Sigmoid colon (tissue), 7 donors: ENCODE measurements around the gene HRC. TPM values are rescaled to one million over a fixed set of nuclear protein-coding genes. Genes with fewer than 3 reads are reported as not detected.
"Not testable (repeated sequence)": the region's sequence is repeated elsewhere in the genome, so short reads cannot be mapped to it uniquely, and the experiment has no call there.

Source experiments
- DNase-seq: peaks from one replicate; pipeline ENCODE4 v3.0.0-alpha.2; 2019
- H3K27ac ChIP-seq, 4 donors: fragments of 200-600 bp; sonication (generic); one replicate each; pipeline ENCODE4 v1.5.1; 2016 to 2019; ENCODE audit warnings: mild to moderate bottlenecking in 1 of 4
- H3K27me3 ChIP-seq, 3 donors: fragments of 200-600 bp; sonication (generic); one replicate each; pipeline ENCODE4 v1.5.1; 2019; ENCODE audit warnings: mild to moderate bottlenecking in 1 of 3
- H3K36me3 ChIP-seq, 4 donors: fragments of 200-600 bp; sonication (generic); one replicate each; pipeline ENCODE4 v1.5.1; 2016 to 2019
- H3K4me1 ChIP-seq, 4 donors: fragments of 200-600 bp; sonication (generic); one replicate each; pipeline ENCODE4 v1.5.1; 2017 to 2019
- H3K4me3 ChIP-seq, 4 donors: fragments of 200-600 bp; sonication (generic); one replicate each; pipeline ENCODE4 v1.5.1; 2017 to 2019; ENCODE audit warnings: mild to moderate bottlenecking in 2 of 4, moderate library complexity in 1 of 4
- H3K9me3 ChIP-seq, 4 donors: fragments of 200-600 bp in 3 of 4; sonication (generic) in 3 of 4; one replicate each; pipeline versions ENCODE4 v1.5.1 to v1.6.1; 2013 to 2019
- CTCF ChIP-seq, 4 experiments: fragments of 450-650 bp in 3 of 4; fragments of 200-600 bp in 1 of 4; IDR thresholded peaks; one replicate each; pipeline ENCODE4 v1.5.1; 2016 to 2019; ENCODE audit warnings: antibody characterized with exemption in 4 of 4, mild to moderate bottlenecking in 3 of 4, moderate library complexity in 2 of 4
- EP300 ChIP-seq, 4 donors: sonication (generic); formaldehyde crosslinking; IDR thresholded peaks; one replicate each; pipeline ENCODE4 v1.6.1; 2017; ENCODE audit warnings: antibody characterized with exemption in 4 of 4
- POLR2A ChIP-seq, 2 donors: fragments of 450-650 bp; IDR thresholded peaks; one replicate each; pipeline ENCODE4 v1.6.1; 2016; ENCODE audit warnings: antibody characterized with exemption in 2 of 2, mild to moderate bottlenecking in 2 of 2, moderate library complexity in 2 of 2
- POLR2AphosphoS5 ChIP-seq, 4 donors: sonication (generic); formaldehyde crosslinking; IDR thresholded peaks; one replicate each; pipeline ENCODE4 v1.6.1; 2017; ENCODE audit warnings: antibody characterized with exemption in 4 of 4
- WGBS, 2 donors: extraction: QIAGEN DNeasy Blood & Tissue Kit; methylation state at CpG; one replicate each; pipeline ENCODE4 v1.1.7; 2013; 5-methylcytosine and 5-hydroxymethylcytosine counted together
- intact Hi-C: fragments of 100-400 bp; cut with DNase I; formaldehyde crosslinking; loops from one replicate; pipeline ENCODE4 v1.15.1; 2023
- polyA plus RNA-seq, 3 donors: library from polyadenylated mRNA; stranded (reverse); fragments of 200-250 nt; gene quantifications; one replicate each; pipeline ENCODE4 v1.2.3, GENCODE V29; 2013
- total RNA-seq, 4 donors: library from RNA; depleted of rRNA; stranded (reverse); fragments of >200 nt; gene quantifications; one replicate each; pipeline ENCODE4 v1.1.0, GENCODE V29; 2016
- donor health status: healthy with polysubstance abuse.
- donor health status: Bipolar disorder and iron deficiency.
- donor health status: healthy.

HRC gene
- total and polyA plus RNA-seq, 7 donors, result 0.16 to 6.6 (median 0.83) TPM

GRCh38 chr19:49188626-49189200 lies 33.5 kb upstream of the HRC start:
- peaks cover 0 to 84% (median 20%) of the 10 kb centered on the region in 4 donors for H3K36me3 ChIP-seq
- intact Hi-C loops, result no loop called here

GRCh38 chr19:49186108-49186507 lies 30.9 kb upstream of the HRC start:
- peaks cover 0 to 79% (median 15%) of the 10 kb centered on the region in 4 donors for H3K36me3 ChIP-seq
- H3K9me3 ChIP-seq, result no peaks in the 10 kb centered on the region
- no peaks in the 10 kb centered on the region for H3K4me1 ChIP-seq
- WGBS, 2 donors, result 20 to 48% methylated on average over 5 of the region's 5 CpGs
- TF ChIP-seq POLR2AphosphoS5 (IDR thresholded peaks at IDR 0.05) (no peak), POLR2A (IDR thresholded peaks at IDR 0.05) (no peak), CTCF (IDR thresholded peaks at IDR 0.05) (no peak), EP300 (IDR thresholded peaks at IDR 0.05) (no peak)
- no peak overlapping the region for H3K4me3 ChIP-seq
- intact Hi-C loops, result no loop called here
- DNase-seq, result no peak
- H3K27me3 ChIP-seq, result no peaks in the 10 kb centered on the region
- no peak overlapping the region for H3K27ac ChIP-seq

More at GRCh38 chr19:49188626-49189200, 33.5 kb upstream of the HRC start:
- 93 to 97% methylated on average over 21 of the region's 21 CpGs for WGBS, 2 donors
- Histone ChIP-seq H3K4me3 (no peak overlapping the region), H3K27ac (no peak overlapping the region), H3K9me3 (no peaks in the 10 kb centered on the region), H3K27me3 (no peaks in the 10 kb centered on the region), H3K4me1 (no peaks in the 10 kb centered on the region)
- no peak for TF ChIP-seq EP300 (IDR thresholded peaks at IDR 0.05)
- no peak for TF ChIP-seq POLR2AphosphoS5 (IDR thresholded peaks at IDR 0.05)
- TF ChIP-seq CTCF (IDR thresholded peaks at IDR 0.05), result no peak
- no peak for TF ChIP-seq POLR2A (IDR thresholded peaks at IDR 0.05)
- no peak for DNase-seq

GRCh38 chr19:49182848-49183375 lies 27.7 kb upstream of the HRC start:
- DNase-seq, result no peak
- Histone ChIP-seq H3K9me3 (no peaks in the 10 kb centered on the region), H3K27ac (no peak overlapping the region), H3K36me3 (peaks cover 0 to 53% (median 2%) of the 10 kb centered on the region in 4 donors), H3K4me1 (no peaks in the 10 kb centered on the region), H3K4me3 (no peak overlapping the region), H3K27me3 (no peaks in the 10 kb centered on the region)
- 80 to 87% methylated on average over 26 of the region's 26 CpGs for WGBS, 2 donors
- intact Hi-C loops, result no loop called here
- TF ChIP-seq POLR2A (IDR thresholded peaks at IDR 0.05) (no peak), POLR2AphosphoS5 (IDR thresholded peaks at IDR 0.05) (no peak), EP300 (IDR thresholded peaks at IDR 0.05) (no peak), CTCF (IDR thresholded peaks at IDR 0.05) (no peak)

- WGBS, 2 donors, result 88 to 92% methylated on average over 20 of the region's 20 CpGs
Observed at GRCh38 chr19:49182010-49182847, 27.0 kb upstream of the HRC start.

GRCh38 chr19:49180659-49181058 lies 25.5 kb upstream of the HRC start:
- no peak for DNase-seq
- TF ChIP-seq EP300 (IDR thresholded peaks at IDR 0.05), result no peak
- TF ChIP-seq CTCF (IDR thresholded peaks at IDR 0.05), result no peak
- no peak for TF ChIP-seq POLR2AphosphoS5 (IDR thresholded peaks at IDR 0.05)
- no peak for TF ChIP-seq POLR2A (IDR thresholded peaks at IDR 0.05)
- intact Hi-C loops, result no loop called here
- Histone ChIP-seq H3K4me3 (no peak overlapping the region), H3K9me3 (no peaks in the 10 kb centered on the region), H3K36me3 (peaks cover 0 to 39% (median 0%) of the 10 kb centered on the region in 4 donors), H3K4me1 (no peaks in the 10 kb centered on the region), H3K27ac (no peak overlapping the region), H3K27me3 (no peaks in the 10 kb centered on the region)
- 94% methylated on average over 4 of the region's 4 CpGs for WGBS, 2 donors

More at GRCh38 chr19:49182010-49182847, 27.0 kb upstream of the HRC start:
- DNase-seq, H3K4me3 ChIP-seq, intact Hi-C loops, H3K4me1 ChIP-seq, H3K27ac ChIP-seq, H3K27me3 ChIP-seq, H3K9me3 ChIP-seq: not testable (repeated sequence)
- H3K36me3 ChIP-seq, result peaks cover 0 to 53% (median 2%) of the 10 kb centered on the region in 4 donors
